Mucosa of stomach (tissue), 1 donor: Measurements from ENCODE around the gene GLUD1.
"Not testable (repeated sequence)": the region's sequence is repeated elsewhere in the genome, so short reads cannot be mapped to it uniquely, and the experiment has no call there.

Source experiments
- H3K27me3 ChIP-seq: one replicate; pipeline ENCODE4 v1.7.0; 2013; ENCODE audit warnings: mild to moderate bottlenecking, low read length; ENCODE audit not compliant: control insufficient read depth, insufficient read depth
- H3K36me3 ChIP-seq: one replicate; pipeline ENCODE4 v1.7.0; 2013; ENCODE audit warnings: low read length; ENCODE audit not compliant: control insufficient read depth, insufficient read depth
- H3K4me1 ChIP-seq: one replicate; pipeline ENCODE4 v1.7.0; 2013; ENCODE audit warnings: mild to moderate bottlenecking, low read length; ENCODE audit not compliant: control insufficient read depth, insufficient read depth
- H3K4me3 ChIP-seq: one replicate; pipeline ENCODE4 v1.7.0; 2013; ENCODE audit warnings: low read length
- H3K9ac ChIP-seq: one replicate; pipeline ENCODE4 v1.7.0; 2013; ENCODE audit warnings: mild to moderate bottlenecking, low read length, moderate library complexity
- H3K9me3 ChIP-seq: one replicate; pipeline ENCODE4 v1.7.0; 2013; ENCODE audit warnings: mild to moderate bottlenecking, low read length, moderate library complexity; ENCODE audit not compliant: control insufficient read depth
- donor health status: Pancreatic carcinoma.

GLUD1 gene

GRCh38 chr10:87094373-87095235 lies at the start of gene GLUD1, which contains the start of gene SHLD2:
GLUD1 (minus strand) TSS chr10:87094843; CDS start chr10:87094769, 74 bp downstream.
SHLD2 (plus strand) TSS chr10:87095206; CDS start chr10:87151355, 56,149 bp downstream.
- Histone ChIP-seq H3K4me1 (peaks cover 15% of the 10 kb centered on the region), H3K9ac (peak within 1 kb of the TSS; percentile 79), H3K36me3 (no peaks in the 10 kb centered on the region), H3K4me3 (peak within 1 kb of the TSS; percentile 58), H3K9me3 (no peaks in the 10 kb centered on the region), H3K27me3 (no peaks in the 10 kb centered on the region)

DNA sequence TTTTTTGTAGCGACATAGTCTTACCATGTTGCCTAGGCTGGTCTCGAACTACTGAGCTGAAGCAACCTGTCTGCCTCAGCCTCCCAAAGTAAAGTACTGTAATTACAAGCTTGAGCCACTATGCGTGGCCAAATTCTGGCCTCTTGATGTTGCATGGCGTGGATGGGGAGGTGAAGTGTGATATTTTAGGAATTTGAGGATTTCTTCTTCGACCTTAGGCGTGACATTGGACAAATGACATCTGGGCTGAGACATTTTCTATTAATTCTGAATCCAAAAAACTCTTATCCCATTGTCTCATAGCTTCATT lies 48.4 kb upstream of the GLUD1 start:
- not testable (repeated sequence) for H3K4me1 ChIP-seq, H3K36me3 ChIP-seq, H3K27me3 ChIP-seq, H3K4me3 ChIP-seq, H3K9me3 ChIP-seq, H3K9ac ChIP-seq

- H3K27me3 ChIP-seq, H3K4me1 ChIP-seq, H3K4me3 ChIP-seq, H3K36me3 ChIP-seq, H3K9ac ChIP-seq, H3K9me3 ChIP-seq: not testable (repeated sequence)
Observed at GRCh38 chr10:87142230-87143108, 47.8 kb upstream of the GLUD1 start.

DNA sequence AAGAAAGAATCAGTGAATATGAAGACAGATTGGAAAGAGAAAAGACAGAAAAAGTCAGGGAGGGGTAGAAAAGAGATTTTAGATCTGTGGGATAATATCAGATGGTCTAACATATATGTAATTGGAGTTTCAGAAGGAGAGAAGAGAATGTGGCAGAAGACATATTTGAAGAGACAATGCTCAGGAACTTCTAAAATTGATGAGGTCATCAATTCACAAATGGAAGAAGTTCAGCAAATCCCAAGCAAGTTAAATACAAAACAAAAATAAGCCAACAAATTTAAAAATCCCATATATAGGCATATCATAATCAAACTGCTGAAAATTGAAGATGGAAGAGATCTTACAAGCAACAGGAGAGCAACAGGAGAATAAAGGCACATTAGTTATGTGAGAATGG lies 42.8 kb upstream of the GLUD1 start:
- H3K4me1 ChIP-seq, H3K4me3 ChIP-seq, H3K36me3 ChIP-seq, H3K27me3 ChIP-seq, H3K9ac ChIP-seq, H3K9me3 ChIP-seq: not testable (repeated sequence)

DNA sequence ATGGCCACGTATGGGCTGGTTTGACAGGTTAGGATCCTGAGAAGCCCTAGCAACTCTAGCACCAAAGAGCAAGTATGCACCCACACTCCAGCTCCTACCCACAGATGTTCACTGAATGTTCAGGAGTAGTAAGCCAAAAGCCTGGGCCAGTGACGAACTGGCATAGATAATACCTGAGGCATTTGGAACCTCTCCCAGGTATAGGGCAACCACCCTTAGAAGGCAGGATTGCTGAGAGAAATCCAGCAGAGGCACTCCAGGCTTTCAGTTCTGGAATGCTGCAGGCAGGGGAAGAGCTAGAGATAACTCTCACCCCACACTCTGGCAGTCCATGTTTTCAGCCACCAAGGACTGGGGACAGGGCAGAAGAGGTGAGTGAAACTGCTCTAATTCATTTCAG lies 39.8 kb upstream of the GLUD1 start:
- not testable (repeated sequence) for H3K9ac ChIP-seq, H3K27me3 ChIP-seq, H3K36me3 ChIP-seq, H3K4me1 ChIP-seq, H3K4me3 ChIP-seq, H3K9me3 ChIP-seq

DNA sequence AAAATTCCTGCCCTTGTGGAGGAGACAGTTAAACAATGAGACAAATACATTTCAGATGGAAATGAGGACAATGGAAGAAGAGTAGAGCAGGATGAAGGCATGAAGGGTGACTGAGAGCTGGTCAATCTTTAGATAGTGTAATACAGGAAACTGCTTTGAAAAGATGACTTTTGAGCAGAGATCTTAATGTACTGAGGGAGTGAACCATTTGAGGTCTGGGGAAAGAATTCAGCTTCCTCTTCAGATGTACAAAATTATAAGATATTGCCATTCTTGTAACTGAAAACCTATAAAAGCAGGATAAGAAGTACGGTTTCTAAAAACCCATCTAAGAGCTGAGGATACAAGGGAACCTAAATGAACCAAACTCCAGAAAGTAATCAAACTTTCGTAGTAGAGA lies 39.3 kb upstream of the GLUD1 start:
- H3K9ac ChIP-seq, H3K27me3 ChIP-seq: not testable (repeated sequence)

GRCh38 chr10:87132176-87132575 lies 37.5 kb upstream of the GLUD1 start:
- H3K27me3 ChIP-seq, H3K9ac ChIP-seq, H3K4me3 ChIP-seq, H3K4me1 ChIP-seq, H3K36me3 ChIP-seq, H3K9me3 ChIP-seq: not testable (repeated sequence)

More for the DNA sequence above, 39.3 kb upstream of the GLUD1 start:
- H3K36me3 ChIP-seq, H3K4me3 ChIP-seq, H3K9me3 ChIP-seq, H3K4me1 ChIP-seq: not testable (repeated sequence)

DNA sequence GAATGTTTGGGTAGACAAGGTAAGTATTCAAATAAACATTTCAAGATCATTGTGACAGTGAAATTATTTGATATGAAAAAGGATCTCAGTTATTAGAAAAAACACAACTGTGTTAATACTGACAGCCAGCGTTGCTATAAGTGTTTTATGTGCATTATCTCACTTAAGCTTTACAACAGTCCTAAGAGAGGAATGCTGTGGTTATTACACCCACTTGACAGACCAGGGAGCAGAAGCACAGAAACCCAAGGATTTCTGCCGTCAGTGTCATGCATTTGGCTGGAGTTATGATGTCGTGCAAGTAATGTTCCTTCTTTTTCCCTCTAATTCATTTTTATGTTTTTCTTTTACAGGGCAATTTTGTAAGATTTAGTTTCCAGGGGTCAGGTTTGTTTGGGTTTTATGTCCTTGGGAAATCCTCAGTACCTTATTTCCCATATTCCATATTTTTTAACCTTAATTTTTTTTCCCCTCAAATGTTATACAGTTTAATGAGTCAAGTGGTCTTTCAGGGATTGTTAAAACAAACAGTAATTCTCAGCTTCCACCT lies 33.0 kb upstream of the GLUD1 start:
- not testable (repeated sequence) for H3K4me3 ChIP-seq, H3K9me3 ChIP-seq, H3K27me3 ChIP-seq, H3K4me1 ChIP-seq, H3K36me3 ChIP-seq, H3K9ac ChIP-seq

DNA sequence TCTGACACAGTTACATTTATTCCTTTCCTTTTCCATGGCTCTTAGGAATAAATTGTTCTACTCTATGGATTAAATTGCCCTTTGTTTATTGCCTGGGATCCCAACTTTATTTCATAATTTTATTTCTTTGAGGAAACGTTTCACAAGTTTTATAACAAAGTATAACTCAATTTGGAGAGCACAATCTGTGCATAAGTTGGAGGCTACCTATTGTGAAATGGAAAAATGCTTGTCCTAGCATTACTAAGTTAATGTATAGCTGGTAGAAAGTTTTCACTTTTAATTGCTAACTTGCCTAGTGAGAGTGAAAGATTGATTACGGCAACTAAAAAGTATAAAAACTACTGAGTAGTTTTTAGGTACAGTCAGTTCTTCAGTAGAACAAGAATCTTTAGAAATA lies 32.4 kb upstream of the GLUD1 start:
- not testable (repeated sequence) for H3K4me1 ChIP-seq

DNA sequence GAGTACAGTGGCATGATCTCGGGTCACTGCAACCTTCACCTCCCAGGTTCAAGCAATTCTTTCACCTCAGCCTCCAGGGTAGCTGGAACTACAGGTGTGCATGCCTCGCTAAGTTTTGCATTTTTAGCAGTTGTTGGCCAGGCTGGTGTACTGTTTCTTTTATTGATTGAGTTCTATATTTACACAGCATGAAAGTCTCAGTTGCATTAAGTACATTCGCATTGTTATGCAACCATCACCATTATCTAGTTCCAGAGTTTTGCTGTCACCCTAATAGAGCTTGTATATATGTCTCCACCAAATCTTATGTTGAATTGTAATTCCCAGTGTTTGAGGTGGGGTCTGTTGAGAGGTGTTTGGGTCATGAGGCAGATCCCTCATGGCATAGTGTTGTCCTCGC lies 28.7 kb upstream of the GLUD1 start:
- H3K36me3 ChIP-seq, H3K4me3 ChIP-seq, H3K9ac ChIP-seq, H3K9me3 ChIP-seq, H3K4me1 ChIP-seq, H3K27me3 ChIP-seq: not testable (repeated sequence)

More for the DNA sequence above, 32.4 kb upstream of the GLUD1 start:
- H3K27me3 ChIP-seq, H3K36me3 ChIP-seq, H3K9ac ChIP-seq, H3K4me3 ChIP-seq, H3K9me3 ChIP-seq: not testable (repeated sequence)

- not testable (repeated sequence) for H3K4me3 ChIP-seq, H3K27me3 ChIP-seq, H3K36me3 ChIP-seq
Observed at GRCh38 chr10:87119029-87119428, 24.4 kb upstream of the GLUD1 start.

DNA sequence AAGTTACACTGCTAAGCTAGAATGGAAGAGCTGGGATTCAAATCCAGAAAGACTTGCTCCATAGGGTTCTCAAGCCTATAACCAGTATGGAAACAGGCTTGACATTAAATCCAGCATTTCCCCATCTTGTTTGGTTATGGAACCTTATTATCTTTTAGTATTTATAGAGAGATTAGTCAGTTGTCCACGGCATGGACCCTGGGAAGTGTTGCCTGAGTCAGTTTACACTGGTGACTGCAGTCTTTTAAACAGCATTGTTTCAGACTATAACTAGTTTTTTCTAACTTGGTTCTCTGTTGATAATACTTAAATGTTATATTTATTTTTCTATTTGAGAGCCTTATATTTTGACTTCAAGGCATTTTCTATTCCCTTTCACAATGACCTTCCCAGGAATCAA lies 23.5 kb upstream of the GLUD1 start:
- not testable (repeated sequence) for H3K9ac ChIP-seq, H3K36me3 ChIP-seq, H3K4me3 ChIP-seq, H3K27me3 ChIP-seq, H3K9me3 ChIP-seq, H3K4me1 ChIP-seq

More at GRCh38 chr10:87119029-87119428, 24.4 kb upstream of the GLUD1 start:
- not testable (repeated sequence) for H3K9ac ChIP-seq, H3K4me1 ChIP-seq, H3K9me3 ChIP-seq
